Measurements from ENCODE around the gene ITGB5.

The ITGB5 gene

GRCh38 chr3:124766113-124767095, 120.8 kb downstream of the ITGB5 start:
- no peak for DNase-seq (ENCODE audit: low read depth)
- no peak overlapping the region for H3K4me3 ChIP-seq (ENCODE audit: low read length)
- TF ChIP-seq, protein P1, sequence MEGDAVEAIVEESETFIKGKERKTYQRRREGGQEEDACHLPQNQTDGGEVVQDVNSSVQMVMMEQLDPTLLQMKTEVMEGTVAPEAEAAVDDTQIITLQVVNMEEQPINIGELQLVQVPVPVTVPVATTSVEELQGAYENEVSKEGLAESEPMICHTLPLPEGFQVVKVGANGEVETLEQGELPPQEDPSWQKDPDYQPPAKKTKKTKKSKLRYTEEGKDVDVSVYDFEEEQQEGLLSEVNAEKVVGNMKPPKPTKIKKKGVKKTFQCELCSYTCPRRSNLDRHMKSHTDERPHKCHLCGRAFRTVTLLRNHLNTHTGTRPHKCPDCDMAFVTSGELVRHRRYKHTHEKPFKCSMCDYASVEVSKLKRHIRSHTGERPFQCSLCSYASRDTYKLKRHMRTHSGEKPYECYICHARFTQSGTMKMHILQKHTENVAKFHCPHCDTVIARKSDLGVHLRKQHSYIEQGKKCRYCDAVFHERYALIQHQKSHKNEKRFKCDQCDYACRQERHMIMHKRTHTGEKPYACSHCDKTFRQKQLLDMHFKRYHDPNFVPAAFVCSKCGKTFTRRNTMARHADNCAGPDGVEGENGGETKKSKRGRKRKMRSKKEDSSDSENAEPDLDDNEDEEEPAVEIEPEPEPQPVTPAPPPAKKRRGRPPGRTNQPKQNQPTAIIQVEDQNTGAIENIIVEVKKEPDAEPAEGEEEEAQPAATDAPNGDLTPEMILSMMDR (IDR thresholded peaks at IDR 0.05; ENCODE audit: insufficient read depth, low read depth, low read length, missing control alignments): no peak

- no peak overlapping the region for H3K4me3 ChIP-seq (ENCODE audit: low read length)
- DNase-seq (ENCODE audit: low read depth): no peak
- TF ChIP-seq, protein P1 (IDR thresholded peaks at IDR 0.05; ENCODE audit: insufficient read depth, low read depth, low read length, missing control alignments): no peak
Observed at GRCh38 chr3:124765197-124765840, 121.8 kb downstream of the ITGB5 start.

DNA sequence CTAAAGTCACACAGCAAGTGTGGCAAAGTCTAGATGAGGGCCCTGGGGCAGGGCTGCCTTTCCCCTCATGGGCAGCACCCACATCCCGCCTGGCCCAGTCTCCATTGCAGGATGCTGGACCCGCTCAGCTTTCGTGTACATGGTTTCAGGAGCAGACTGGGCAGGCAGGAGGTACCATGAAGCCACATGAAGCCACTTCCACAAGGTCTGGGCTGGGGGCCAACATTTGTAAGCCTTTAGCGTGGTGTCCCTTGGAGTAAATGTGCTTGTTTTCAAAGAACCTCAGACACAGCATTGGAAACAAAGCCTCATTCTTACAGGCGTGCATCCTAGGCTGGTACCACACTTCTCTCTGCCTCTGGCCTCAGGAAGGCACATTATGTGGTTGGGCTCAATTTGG, 122.4 kb downstream of the ITGB5 start:
- TF ChIP-seq, protein P1 (IDR thresholded peaks at IDR 0.05; ENCODE audit: insufficient read depth, low read depth, low read length, missing control alignments): no peak
- no peak for DNase-seq (ENCODE audit: low read depth)
- no peak overlapping the region for H3K4me3 ChIP-seq (ENCODE audit: low read length)

DNA sequence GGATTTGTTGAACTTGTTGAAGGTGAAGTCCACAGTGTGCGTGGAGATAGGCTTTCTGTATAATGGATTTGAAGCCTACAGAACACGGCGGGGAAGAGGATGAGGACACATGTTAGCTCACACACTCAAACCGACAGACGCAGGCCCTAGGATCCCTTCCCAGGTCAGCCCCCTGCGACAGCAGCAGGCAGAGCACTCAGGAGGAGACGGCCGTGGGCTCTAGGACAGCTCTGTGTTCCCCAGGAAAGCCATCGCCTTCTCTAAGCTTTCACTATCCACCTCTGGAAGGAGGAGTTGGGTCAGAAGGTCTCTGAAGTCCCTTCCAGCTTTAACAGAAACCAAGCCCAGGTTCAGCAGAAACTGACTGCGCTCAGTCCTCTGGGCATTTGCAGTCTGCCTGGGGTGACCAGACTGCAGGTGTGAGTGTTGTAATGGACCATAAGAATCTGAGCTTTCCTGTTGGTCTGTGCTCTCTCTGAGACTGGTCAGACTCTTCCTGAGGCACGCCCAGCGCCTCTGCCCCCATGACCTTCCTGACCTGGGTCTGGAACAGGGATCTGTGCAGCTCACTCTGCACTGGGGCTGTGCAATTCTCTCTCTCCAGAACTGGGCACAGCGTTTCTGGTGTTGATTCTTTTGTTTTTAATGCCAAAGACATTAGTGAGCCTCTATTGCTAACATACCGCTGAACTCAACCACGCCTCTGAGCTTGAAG, 123.4 kb downstream of the ITGB5 start:
- H3K4me3 ChIP-seq (ENCODE audit: low read length): no peak overlapping the region
- TF ChIP-seq, protein P1 (IDR thresholded peaks at IDR 0.05; ENCODE audit: insufficient read depth, low read depth, low read length, missing control alignments): no peak
- no peak for DNase-seq (ENCODE audit: low read depth)

DNA sequence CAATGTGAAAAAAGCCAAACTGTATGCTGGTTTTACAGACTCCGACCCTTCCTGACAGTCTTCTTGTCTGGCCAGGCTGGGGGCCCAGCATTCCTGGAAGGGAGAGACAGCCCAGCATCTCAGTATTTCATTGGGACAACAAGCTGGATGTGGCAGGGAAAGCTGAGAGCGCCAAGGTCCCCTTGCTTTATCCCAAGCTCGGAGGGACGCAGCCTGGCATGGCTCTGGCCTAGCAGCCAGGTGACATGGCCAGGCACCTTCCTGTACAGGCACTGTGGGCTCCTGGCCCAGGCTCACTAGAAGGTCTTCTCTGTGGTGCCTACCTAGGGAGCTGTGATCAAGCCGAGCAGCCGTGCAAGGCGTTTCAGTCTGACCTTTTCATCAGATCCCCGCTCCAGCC, 124.0 kb downstream of the ITGB5 start:
- no peak for DNase-seq (ENCODE audit: low read depth)
- H3K4me3 ChIP-seq (ENCODE audit: low read length): no peak overlapping the region
- TF ChIP-seq, protein P1 (IDR thresholded peaks at IDR 0.05; ENCODE audit: insufficient read depth, low read depth, low read length, missing control alignments): no peak

- DNase-seq (ENCODE audit: low read depth): no peak
- no peak overlapping the region for H3K4me3 ChIP-seq (ENCODE audit: low read length)
- TF ChIP-seq, protein P1 (IDR thresholded peaks at IDR 0.05; ENCODE audit: insufficient read depth, low read depth, low read length, missing control alignments): no peak
Observed at GRCh38 chr3:124762661-124763011, 124.5 kb downstream of the ITGB5 start.

Data from epithelial cell of esophagus (primary cell).